Suppressor macrophage (primary cell): ENCODE measurements around the gene GRIK3.
"Not testable (repeated sequence)": the region's sequence is repeated elsewhere in the genome, so short reads cannot be mapped to it uniquely, and the experiment has no call there.

Experiments
- DNase-seq, 4 experiments: peaks; one replicate each; pipeline ENCODE4 v3.0.0-alpha.2; 2020 to 2022

Gene GRIK3

GRCh38 chr1:36934061-36934460 lies 100.3 kb downstream of the GRIK3 start:
- no peak for DNase-seq

GRCh38 chr1:36927826-36928225 lies 106.5 kb downstream of the GRIK3 start:
- DNase-seq, result no peak

GRCh38 chr1:36925251-36925650 lies 109.1 kb downstream of the GRIK3 start:
- DNase-seq, result no peak

- peak; percentile 29 to 69 (median 53) for DNase-seq
Observed at GRCh38 chr1:36924282-36924811, 110.0 kb downstream of the GRIK3 start.

- no peak for DNase-seq
Observed at GRCh38 chr1:36922593-36923426, 111.5 kb downstream of the GRIK3 start.

GRCh38 chr1:36922071-36922470 lies 112.2 kb downstream of the GRIK3 start:
- no peak for DNase-seq

- no peak for DNase-seq
Observed at GRCh38 chr1:36920801-36921405, 113.4 kb downstream of the GRIK3 start.

GRCh38 chr1:36920371-36920770 lies 113.9 kb downstream of the GRIK3 start:
- DNase-seq, result no peak

- DNase-seq, result no peak
Observed at GRCh38 chr1:36919491-36920145, 114.7 kb downstream of the GRIK3 start.

GRCh38 chr1:36918604-36919003 lies 115.7 kb downstream of the GRIK3 start:
- DNase-seq, result no peak

GRCh38 chr1:36916542-36916941 lies 117.8 kb downstream of the GRIK3 start:
- DNase-seq, result not testable (repeated sequence)

GRCh38 chr1:36913484-36914060 lies 120.7 kb downstream of the GRIK3 start:
- DNase-seq, result no peak

GRCh38 chr1:36913016-36913415 lies 121.3 kb downstream of the GRIK3 start:
- no peak for DNase-seq

- no peak for DNase-seq
Observed at GRCh38 chr1:36912365-36912865, 121.9 kb downstream of the GRIK3 start.

GRCh38 chr1:36911561-36912364 lies 122.6 kb downstream of the GRIK3 start:
- no peak for DNase-seq

- DNase-seq, result no peak
Observed at GRCh38 chr1:36910886-36911540, 123.3 kb downstream of the GRIK3 start.

- no peak for DNase-seq
Observed at GRCh38 chr1:36909946-36910725, 124.2 kb downstream of the GRIK3 start.

GRCh38 chr1:36909359-36909758 lies 125.0 kb downstream of the GRIK3 start:
- DNase-seq, result not testable (repeated sequence)

GRCh38 chr1:36908096-36908495 lies 126.2 kb downstream of the GRIK3 start:
- DNase-seq, result no peak

GRCh38 chr1:36906555-36906954 lies 127.8 kb downstream of the GRIK3 start:
- DNase-seq, result no peak

GRCh38 chr1:36905941-36906340 lies 128.4 kb downstream of the GRIK3 start:
- no peak for DNase-seq
